Fibroblast of upper back skin (primary cell): Measurements from ENCODE around the gene RASA3.
"Not testable (repeated sequence)": the region's sequence is repeated elsewhere in the genome, so short reads cannot be mapped to it uniquely, and the experiment has no call there.

Source experiments
- DNase-seq: peaks from one replicate; pipeline ENCODE4 v3.0.0-alpha.2; 2013

RASA3 gene

DNA sequence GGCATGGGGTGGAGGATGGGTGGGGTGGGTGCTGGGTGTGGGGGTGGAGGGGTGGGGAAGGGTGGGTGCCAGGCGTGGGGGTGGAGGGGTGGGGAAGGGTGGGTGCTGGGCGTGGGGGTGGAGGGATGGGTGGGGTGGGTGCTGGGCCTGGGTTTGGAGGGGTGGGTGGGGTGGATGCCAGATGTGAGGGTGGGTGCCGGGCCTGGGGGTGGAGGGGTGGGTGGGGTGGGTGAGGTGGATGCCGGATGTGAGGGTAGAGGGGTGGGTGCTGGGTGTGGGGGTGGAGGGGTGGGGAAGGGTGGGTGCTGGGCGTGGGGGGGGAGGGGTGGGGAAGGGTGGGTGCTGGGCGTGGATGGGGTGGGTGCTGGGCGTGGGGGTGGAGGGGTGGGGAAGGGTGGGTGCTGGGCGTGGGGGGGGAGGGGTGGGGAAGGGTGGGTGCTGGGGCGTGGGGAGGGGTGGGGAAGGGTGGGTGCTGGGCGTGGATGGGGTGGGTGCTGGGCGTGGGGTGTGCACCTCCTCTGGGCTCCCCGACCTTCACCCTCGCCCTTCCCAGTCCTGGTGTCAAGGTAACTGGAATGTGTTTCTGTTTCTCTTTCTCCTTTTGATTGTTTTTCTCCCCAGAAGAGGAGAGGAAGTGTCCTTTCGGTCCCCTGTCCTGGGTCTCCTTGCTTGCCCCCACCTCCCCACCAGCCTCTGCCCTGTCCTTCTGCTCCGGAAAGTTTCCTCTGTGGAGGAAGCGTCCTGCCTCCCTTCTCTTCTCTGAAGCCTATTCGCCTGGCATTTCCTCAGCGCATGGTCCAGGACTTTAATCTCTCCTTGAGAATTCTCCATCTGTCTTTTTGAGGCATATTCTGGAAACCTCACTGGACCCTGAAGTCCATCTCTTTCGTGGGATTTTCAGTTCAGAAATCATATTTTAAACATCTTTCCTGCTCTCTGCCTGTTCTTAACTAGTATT lies 23.8 kb upstream of the RASA3 start:
- DNase-seq = no peak

- no peak for DNase-seq
Observed at GRCh38 chr13:114155320-114155719, 22.9 kb upstream of the RASA3 start.

DNA sequence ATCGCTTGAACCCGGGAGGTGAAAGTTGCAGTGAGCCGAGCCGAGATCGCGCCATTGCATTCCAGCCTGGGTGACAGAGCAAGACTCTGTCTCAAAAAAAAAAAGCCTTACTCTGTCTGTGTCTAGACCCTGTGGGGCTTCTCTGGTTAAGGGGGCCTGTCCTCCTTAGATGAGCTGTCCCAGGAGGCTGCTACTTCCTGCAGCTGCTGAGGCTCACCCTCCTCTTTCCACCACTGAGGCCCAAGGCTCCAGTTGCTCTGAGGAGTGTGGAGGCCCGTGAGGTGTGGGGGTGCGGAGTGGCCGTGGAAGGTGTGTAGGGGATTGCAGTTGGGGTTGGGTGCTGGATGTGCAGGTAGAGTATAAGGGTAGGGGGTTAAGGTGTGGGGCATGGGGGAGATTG lies 22.1 kb upstream of the RASA3 start:
- DNase-seq = no peak

GRCh38 chr13:114153485-114154080 lies 21.2 kb upstream of the RASA3 start:
- no peak for DNase-seq

GRCh38 chr13:114152831-114153371 lies 20.5 kb upstream of the RASA3 start:
- peak; percentile 58 for DNase-seq

DNA sequence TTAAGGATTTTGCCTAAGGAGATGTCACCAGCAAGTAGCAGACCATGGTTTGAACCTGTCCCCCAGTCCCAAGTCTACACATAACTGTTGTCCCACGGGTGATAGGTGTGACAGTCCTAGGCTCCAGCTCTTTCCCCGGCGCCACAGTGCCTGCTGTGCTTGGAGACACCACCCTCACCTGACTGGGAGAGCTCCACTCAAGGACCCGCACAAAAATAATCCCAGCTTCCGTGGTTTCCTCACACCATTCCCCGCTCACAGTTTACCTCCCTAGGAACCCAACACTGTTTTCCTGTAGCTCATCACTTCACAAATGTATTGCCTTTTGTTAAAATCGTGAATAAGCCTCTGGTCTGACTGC lies 19.8 kb upstream of the RASA3 start:
- DNase-seq = no peak

- no peak for DNase-seq
Observed at GRCh38 chr13:114151565-114152284, 19.3 kb upstream of the RASA3 start.

DNA sequence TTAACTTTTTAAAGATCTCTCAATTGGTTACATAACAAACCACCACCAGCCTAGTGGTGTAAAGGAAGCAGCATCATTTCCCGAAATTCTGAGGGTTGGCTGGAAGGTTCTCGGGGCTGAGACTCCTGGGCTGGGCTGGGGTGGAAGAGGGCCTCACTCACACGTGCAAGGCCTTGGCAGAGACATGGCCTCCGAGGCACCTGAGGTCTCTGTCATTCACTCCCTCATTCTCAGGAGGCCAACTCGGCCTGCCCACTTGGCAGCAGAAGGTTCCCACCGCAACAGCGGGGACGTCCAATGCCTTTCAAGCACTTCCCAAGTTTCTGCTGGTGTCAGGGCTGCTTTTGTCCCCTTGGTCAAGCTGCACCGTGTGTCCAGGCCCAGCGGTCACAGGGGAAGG lies 18.6 kb upstream of the RASA3 start:
- DNase-seq = no peak

- no peak for DNase-seq
Observed at GRCh38 chr13:114149774-114150740, 17.6 kb upstream of the RASA3 start.

DNA sequence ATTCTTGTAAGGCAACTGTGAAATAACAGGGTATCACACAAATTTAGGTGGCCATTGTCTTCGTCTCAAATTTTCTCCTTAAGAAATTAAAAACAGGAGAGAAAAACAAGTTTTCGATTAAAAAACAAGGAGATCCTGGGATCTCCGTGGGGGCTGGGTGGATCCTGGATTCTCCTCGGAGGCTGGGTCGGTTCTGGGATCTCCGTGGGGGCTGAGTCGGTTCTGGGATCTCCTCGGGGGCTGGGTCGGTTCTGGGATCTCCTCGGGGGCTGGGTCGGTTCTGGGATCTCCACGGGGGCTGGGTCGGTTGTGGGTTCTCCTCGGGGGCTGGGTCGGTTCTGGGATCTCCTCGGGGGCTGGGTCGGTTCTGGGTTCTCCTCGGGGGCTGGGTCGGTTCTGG lies 16.5 kb upstream of the RASA3 start:
- not testable (repeated sequence) for DNase-seq

DNA sequence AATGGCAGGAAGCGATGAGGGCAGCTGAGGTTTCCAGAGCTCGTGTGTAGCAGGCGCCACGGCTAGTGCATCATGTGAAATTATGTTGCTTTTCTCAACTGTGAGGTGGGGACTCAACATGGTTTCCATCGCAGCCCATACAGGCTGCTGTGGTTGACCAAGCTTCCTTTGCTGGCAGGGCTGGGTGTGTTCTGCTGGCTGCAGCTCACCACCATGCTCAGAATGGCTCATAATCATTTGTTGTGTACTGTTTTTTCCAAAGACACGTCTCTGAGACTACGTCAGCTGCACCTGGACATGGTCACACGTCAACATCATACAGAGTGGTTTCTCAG lies 16.1 kb upstream of the RASA3 start:
- no peak for DNase-seq

DNA sequence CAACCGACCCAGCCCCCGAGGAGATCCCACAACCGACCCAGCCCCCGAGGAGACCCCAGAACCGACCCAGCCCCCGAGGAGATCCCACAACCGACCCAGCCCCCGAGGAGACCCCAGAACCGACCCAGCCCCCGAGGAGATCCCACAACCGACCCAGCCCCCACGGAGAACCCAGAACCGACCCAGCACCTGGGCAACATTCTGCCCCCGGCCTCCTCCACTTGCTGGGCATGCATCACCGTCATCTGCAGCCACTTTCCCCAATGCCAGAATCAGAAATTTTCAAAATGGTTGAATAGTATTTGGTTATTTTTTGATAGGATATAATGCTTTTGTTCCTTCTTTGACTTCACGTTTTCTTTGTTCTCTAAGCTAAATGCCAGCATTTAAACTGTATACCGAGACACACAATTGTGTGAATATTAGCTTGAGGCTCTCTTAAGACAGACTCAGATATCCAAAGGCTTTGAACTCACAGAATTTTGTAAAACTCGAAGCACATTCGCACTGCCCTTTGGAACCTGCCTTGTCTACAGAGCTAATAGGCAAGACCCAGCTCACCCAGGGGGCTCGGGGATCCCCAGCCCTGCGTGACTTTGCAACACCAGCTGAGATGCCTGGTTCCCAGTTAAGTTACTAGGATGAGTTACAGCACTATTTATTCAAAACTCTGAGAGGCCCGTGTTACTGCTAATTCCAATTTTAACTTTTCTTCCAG lies 15.5 kb upstream of the RASA3 start:
- DNase-seq = no peak

GRCh38 chr13:114146629-114147028 lies 14.2 kb upstream of the RASA3 start:
- DNase-seq = no peak

DNA sequence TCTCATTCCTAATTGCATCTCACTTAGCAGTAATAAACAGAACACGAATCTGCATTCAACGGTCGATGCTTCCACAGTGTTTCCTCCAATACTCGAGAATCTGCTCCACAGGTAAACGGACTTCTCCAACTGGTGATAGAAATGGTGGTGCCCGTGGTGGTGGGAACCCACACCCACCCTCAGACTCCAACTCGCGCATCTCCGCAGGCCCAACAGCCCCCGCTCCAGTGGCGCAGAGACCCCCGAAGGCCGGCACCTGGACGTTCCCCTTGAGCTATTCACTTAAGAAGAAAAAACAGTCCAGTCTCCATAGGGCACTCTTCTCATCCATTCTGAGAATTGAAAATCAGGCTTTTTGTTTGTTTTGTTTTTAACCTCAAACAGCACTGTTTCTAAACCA lies 13.8 kb upstream of the RASA3 start:
- no peak for DNase-seq

- no peak for DNase-seq
Observed at GRCh38 chr13:114145722-114146121, 13.3 kb upstream of the RASA3 start.

GRCh38 chr13:114145256-114145655 lies 12.8 kb upstream of the RASA3 start:
- DNase-seq = no peak

DNA sequence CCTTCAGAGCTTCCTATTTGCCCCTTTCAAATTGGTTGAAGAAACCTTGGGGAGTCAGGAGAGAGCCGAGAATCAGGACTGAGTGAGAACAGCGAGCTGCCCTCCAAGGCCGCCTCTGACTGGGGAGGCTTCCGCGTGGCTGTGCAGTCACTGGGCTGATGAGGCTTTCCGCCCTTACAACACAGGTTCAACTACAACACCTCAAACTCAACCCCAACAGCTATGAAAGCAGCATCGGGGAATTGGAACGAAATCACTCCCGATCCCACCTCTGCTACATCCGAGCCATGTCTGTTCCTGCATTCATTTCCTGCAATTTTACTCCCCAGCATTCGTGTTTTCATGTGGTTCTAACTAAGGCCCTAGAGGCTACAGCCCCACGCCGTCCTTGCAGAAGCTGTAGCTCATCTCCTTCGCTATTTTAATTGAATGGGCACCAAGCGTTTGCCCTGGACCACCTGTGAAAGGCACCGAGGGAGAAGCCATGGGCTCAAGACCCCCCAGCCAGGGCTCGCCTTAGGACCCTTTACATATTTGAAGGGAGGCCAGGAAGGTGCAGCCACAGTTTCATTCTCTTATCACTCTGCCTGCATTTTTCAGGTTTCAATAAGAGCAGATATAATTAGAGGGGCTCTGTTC lies 12.3 kb upstream of the RASA3 start:
- no peak for DNase-seq

DNA sequence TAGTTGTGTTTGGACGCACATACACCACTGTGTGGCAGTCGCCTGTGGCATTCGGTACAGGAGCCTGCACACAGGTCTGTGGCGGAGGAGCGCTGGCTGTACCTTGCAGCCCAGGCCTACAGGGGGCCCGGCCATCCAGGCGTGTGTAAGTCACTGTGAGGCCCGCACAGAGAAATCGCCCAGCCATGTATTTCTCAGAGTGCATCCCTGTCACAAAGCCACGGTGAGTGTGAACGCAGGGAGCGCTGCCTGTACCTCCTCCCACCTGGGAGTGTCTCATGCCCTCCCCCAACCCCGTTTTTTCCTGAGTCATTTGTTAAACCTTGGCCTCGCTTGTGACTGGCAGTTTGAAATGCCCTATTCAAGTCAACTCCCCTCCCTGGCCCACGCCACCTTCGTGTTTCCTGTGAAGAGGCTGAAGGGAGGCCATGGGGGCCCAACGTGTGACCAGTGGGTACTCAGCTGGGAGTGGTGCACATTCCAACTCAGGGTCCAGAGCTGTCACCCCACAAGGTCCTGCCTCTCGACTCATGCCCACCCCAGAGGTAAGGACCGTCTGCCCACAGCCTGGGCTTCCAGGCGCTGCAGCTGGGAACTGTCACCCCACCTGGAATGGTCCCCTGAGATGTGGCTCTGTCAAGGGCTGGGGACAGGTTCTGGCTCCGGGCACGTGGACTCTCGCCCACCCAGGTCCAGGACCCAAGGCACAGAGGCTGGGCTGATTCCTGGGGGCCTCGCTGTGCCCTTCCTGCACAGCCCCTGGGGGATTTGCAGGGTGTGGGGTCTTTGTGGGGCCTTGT lies 11.6 kb upstream of the RASA3 start:
- no peak for DNase-seq

DNA sequence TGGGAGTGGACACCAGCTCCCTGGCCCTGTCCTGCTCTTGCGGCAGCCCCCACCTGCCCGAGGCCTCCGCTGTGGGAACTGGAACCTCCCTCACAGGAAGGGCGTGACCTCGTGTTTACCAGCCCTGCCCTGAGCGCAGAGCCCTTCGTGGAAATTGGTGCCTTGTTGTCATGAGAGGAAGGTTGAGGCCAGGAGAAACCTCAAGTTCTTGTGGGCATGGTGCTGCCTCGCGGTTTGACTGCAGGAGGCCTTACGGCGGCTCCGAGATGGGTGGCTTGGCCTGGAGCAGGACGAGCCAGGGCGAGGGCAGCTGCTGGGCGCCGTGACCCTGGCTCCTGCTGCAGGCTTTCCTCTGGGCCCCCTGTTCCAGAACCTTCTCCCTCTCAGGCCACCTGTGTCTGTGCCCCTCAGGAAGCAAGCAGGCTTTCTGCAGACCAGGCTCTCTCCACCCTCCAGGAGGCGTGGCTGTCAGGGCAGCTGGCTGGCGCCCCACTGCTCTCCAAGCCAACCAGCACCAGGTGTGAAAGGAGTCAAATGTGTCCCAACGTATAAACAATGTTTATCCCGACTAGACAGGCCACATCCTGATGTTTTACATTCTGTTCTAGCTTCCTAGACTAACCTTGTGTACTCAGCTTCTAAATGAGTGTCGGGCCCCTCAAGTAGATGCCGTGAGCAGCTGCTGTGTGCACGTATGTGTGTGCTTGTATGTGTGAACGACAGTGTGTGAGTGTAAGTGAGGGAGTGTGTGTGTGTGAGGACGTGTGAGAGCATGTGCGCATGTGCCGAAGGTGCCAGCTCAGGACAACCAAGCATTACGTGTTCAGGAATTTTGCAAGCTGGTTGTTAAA lies 10.4 kb upstream of the RASA3 start:
- no peak for DNase-seq
